HepG2 (cell line): ENCODE data around the gene CPEB2. TPM values are rescaled to one million over a fixed set of nuclear protein-coding genes. Genes with fewer than 3 reads are reported as not detected.

Experiments
- AFF4 ChIP-seq: sonication (generic); formaldehyde crosslinking; IDR thresholded peaks from 2 replicates; pipeline ENCODE4 v1.4.0; 2020; ENCODE audit warnings: missing genetic modification reagents
- ATF2 ChIP-seq: sonication (generic); formaldehyde crosslinking; IDR thresholded peaks from 2 replicates; pipeline ENCODE4 v1.4.0; 2020; ENCODE audit warnings: missing genetic modification reagents
- HOXA5 ChIP-seq: sonication (generic); formaldehyde crosslinking; IDR thresholded peaks from 2 replicates; pipeline ENCODE4 v1.4.0; 2020; ENCODE audit warnings: missing genetic modification reagents
- POLR2G ChIP-seq: fragments of 200-400 bp; formaldehyde crosslinking; IDR thresholded peaks from 2 replicates; pipeline ENCODE4 v1.6.1; 2018; ENCODE audit warnings: mild to moderate bottlenecking, low read depth, low read length, moderate library complexity
- SNRNP70 ChIP-seq: fragments of 200-400 bp; formaldehyde crosslinking; IDR thresholded peaks from 2 replicates; pipeline ENCODE4 v1.6.1; 2017; ENCODE audit warnings: mild to moderate bottlenecking, low read depth, low read length, moderate library complexity
- TOPORS ChIP-seq: sonication (generic); formaldehyde crosslinking; IDR thresholded peaks from 2 replicates; pipeline ENCODE4 v1.8.0; 2023; ENCODE audit warnings: mild to moderate bottlenecking, missing genetic modification reagents
- YEATS2 ChIP-seq: sonication (generic); formaldehyde crosslinking; IDR thresholded peaks from 2 replicates; pipeline ENCODE4 v1.4.0; 2020; ENCODE audit warnings: missing genetic modification reagents, borderline replicate concordance
- ZBTB40 ChIP-seq, 2 experiments: fragments of 450-650 bp in 1 of 2; sonication (generic) in 1 of 2; formaldehyde crosslinking in 1 of 2; IDR thresholded peaks; 2 replicates each; pipeline versions ENCODE4 v1.6.1 to v1.8.0; 2016 to 2022; ENCODE audit warnings: antibody characterized with exemption in 1 of 2, mild to moderate bottlenecking in 1 of 2, missing genetic modification reagents in 1 of 2
- ZFP91 ChIP-seq: sonication (generic); formaldehyde crosslinking; IDR thresholded peaks from 2 replicates; pipeline ENCODE4 v1.9.0; 2022; ENCODE audit warnings: missing genetic modification reagents, mild to moderate bottlenecking, borderline replicate concordance
- ZNF607 ChIP-seq: sonication (generic); formaldehyde crosslinking; IDR thresholded peaks from 2 replicates; pipeline ENCODE4 v1.5.1; 2020; ENCODE audit warnings: missing genetic modification reagents, mild to moderate bottlenecking, borderline replicate concordance
- polyA plus RNA-seq, 8 experiments: library from polyadenylated mRNA; depleted of rRNA in 3 of 8; stranded (reverse) in 7 of 8; unstranded in 1 of 8; fragments of >200 nt; fragmentation: Illumina TruSeq in 4 of 8; extraction: Trizol in 4 of 8; gene quantifications; 2 replicates each; pipeline versions ENCODE4 v1.2.1 to v1.2.3, GENCODE V29; 2011 to 2016; ENCODE audit warnings: low read depth in 4 of 8, missing spikeins in 1 of 8, mixed read lengths in 1 of 8; ENCODE audit not compliant: insufficient read depth in 1 of 8
- total RNA-seq, 5 experiments: library from RNA; depleted of rRNA; stranded (reverse); fragments of >200 nt; fragmentation: Illumina TruSeq; extraction: Trizol; gene quantifications; 2 replicates each; pipeline ENCODE4 v1.2.3, GENCODE V29; 2016; ENCODE audit warnings: low read depth in 1 of 5

The CPEB2 gene
- total and polyA plus RNA-seq, 2 of the 13 experiments (the other 11 are each of a cell fraction or from before 2014, with no cell fraction given): 2.0 to 2.5 TPM

- TF ChIP-seq SNRNP70: no peak
- peak; percentile 28; the same call in 1 of the 2 replicates for TF ChIP-seq TOPORS
- peak; percentile 42; the same call in 1 of the 2 replicates for TF ChIP-seq HOXA5 (CRISPR knock-in tag)
- peak; percentile 94 for TF ChIP-seq POLR2G
- TF ChIP-seq AFF4 (CRISPR knock-in tag): no peak
- peak; percentile 73; the same call in 1 of the 2 replicates for TF ChIP-seq ZNF607 (CRISPR knock-in tag)
- no peak for TF ChIP-seq ZBTB40 (IDR thresholded peaks at IDR 0.05)
- peak; percentile 50; the same call in 1 of the 2 replicates for TF ChIP-seq ZBTB40 (CRISPR knock-in tag; IDR thresholded peaks at IDR 0.05)
- TF ChIP-seq YEATS2: peak; percentile 16; the same call in 1 of the 2 replicates
- 0 out of 2 replicates have a peak, but pooled peaks have one; percentile 30 for TF ChIP-seq ATF2 (CRISPR knock-in tag)
- TF ChIP-seq ZFP91 (CRISPR knock-in tag): peak; percentile 74
Observed at GRCh38 chr4:15001869-15002658, at the start of gene CPEB2 (continued).
